Fibroblast of lung (primary cell): Measurements from ENCODE around the gene SPP1. TPM values are rescaled to one million over a fixed set of nuclear protein-coding genes. Genes with fewer than 3 reads are reported as not detected.

Source experiments
- DNase-seq, 2 donors: peaks; one replicate each; pipeline versions ENCODE4 v3.0.0 to v3.0.0-alpha.2; 2010; ENCODE audit warnings: low read depth in 2 of 2
- H2AFZ ChIP-seq: 2 replicates; pipeline ENCODE4 v1.5.1; 2012; ENCODE audit warnings: low read length, control low read depth, inconsistent platforms
- H3K27ac ChIP-seq: 2 replicates; pipeline ENCODE4 v1.5.1; 2011; ENCODE audit warnings: low read length, control low read depth; ENCODE audit not compliant: insufficient read depth
- H3K27me3 ChIP-seq: 2 replicates; pipeline ENCODE4 v1.5.1; 2011; ENCODE audit warnings: mild to moderate bottlenecking, low read length; ENCODE audit not compliant: control insufficient read depth, insufficient read depth
- H3K36me3 ChIP-seq: 2 replicates; pipeline ENCODE4 v1.5.1; 2011; ENCODE audit warnings: low read length; ENCODE audit not compliant: control insufficient read depth, insufficient read depth
- H3K4me1 ChIP-seq: 2 replicates; pipeline ENCODE4 v1.5.1; 2011; ENCODE audit warnings: low read length; ENCODE audit not compliant: control insufficient read depth, insufficient read depth; ENCODE audit errors: extremely low read depth
- H3K4me2 ChIP-seq: 2 replicates; pipeline ENCODE4 v1.5.1; 2011; ENCODE audit warnings: low read length, control low read depth; ENCODE audit not compliant: insufficient read depth; ENCODE audit errors: extremely low read depth
- H3K4me3 ChIP-seq, 4 experiments: fragments of 200-600 bp in 1 of 4; sonication (generic) in 1 of 4; replicated peaks in 1 of 4; 2 replicates each; pipeline ENCODE4 v1.5.1; 2011 to 2016; ENCODE audit warnings: low read length in 4 of 4, low read depth in 3 of 4, mild to moderate bottlenecking in 3 of 4, control low read depth in 2 of 4, inconsistent platforms in 1 of 4, mixed read lengths in 1 of 4; ENCODE audit not compliant: insufficient read depth in 1 of 4; ENCODE audit errors: control extremely low read depth in 1 of 4
- H3K79me2 ChIP-seq: 2 replicates; pipeline ENCODE4 v1.5.1; 2012; ENCODE audit warnings: mild to moderate bottlenecking, low read length, inconsistent platforms; ENCODE audit not compliant: control insufficient read depth, insufficient read depth
- H3K9ac ChIP-seq: 2 replicates; pipeline ENCODE4 v1.5.1; 2011; ENCODE audit warnings: mild to moderate bottlenecking, low read length, control low read depth; ENCODE audit not compliant: insufficient read depth
- H3K9me3 ChIP-seq: 2 replicates; pipeline ENCODE4 v1.5.1; 2012; ENCODE audit warnings: low read depth, low read length; ENCODE audit not compliant: control insufficient read depth, insufficient read depth
- H4K20me1 ChIP-seq: 2 replicates; pipeline ENCODE4 v1.5.1; 2011; ENCODE audit warnings: low read length; ENCODE audit not compliant: control insufficient read depth, insufficient read depth; ENCODE audit errors: extremely low read depth
- EZH2 ChIP-seq: IDR thresholded peaks from 2 replicates; pipeline ENCODE4 v1.5.1; 2012; ENCODE audit warnings: low read length, control low read depth, mild to moderate bottlenecking; ENCODE audit errors: missing control alignments
- polyA plus RNA-seq, 2 donors: library from polyadenylated mRNA; depleted of rRNA in 1 of 2; stranded (reverse) in 1 of 2; unstranded in 1 of 2; fragments of >200 nt; gene quantifications; 2 replicates each; pipeline ENCODE4 v1.2.1, GENCODE V29; 2011 to 2012; ENCODE audit warnings: missing spikeins in 1 of 2
- total RNA-seq: library from RNA; depleted of rRNA; stranded (reverse); fragments of >200 nt; gene quantifications from 2 replicates; pipeline ENCODE4 v1.2.1, GENCODE V29; 2014
- TF ChIP-seq, protein P1 (sequence below), 2 donors: IDR thresholded peaks in 1 of 2; conservative IDR thresholded peaks in 1 of 2; 1 replicate in 1 of 2; 2 replicates in 1 of 2; pipeline ENCODE4 v1.5.1; 2011 to 2012; ENCODE audit warnings: low read length in 2 of 2, control low read depth in 1 of 2, inconsistent platforms in 1 of 2, low read depth in 1 of 2, mild to moderate bottlenecking in 1 of 2

The SPP1 gene
- total and polyA plus RNA-seq, 2 donors (not counting 1 experiment from before 2014, with no cell fraction given) = 0.17 to 0.59 TPM

DNA sequence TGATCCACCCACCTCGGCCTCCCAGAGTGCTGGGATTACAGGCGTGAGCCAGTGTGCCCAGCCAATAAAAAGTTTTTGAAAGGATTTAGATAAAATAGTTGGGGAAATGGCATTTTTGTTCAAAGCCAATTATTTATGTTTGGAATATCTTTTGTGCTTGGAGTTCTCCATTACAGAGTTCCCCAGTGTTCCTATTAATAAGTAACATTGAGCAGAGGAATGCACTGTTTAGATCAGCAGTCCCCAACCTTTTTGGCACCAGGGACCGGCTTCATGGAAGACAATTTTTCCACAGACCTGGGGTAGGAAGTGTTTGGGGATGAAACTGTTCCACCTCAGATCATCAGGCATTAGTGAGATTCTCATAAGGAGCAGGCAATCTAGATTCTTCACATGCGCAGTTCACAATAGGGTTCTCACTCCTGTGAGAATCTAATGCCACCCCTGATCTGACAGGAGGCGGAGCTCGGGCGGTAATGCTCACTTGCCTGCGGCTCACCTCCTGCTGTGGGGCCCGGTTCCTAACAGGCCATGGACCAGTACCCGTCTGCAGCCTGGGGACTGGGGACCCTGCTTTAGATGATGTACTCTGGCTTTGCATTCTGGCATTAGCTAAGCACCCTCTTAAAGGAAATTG, 40.3 kb downstream of the SPP1 start:
- H3K27me3 ChIP-seq = no peaks in the 10 kb centered on the region
- no peak for DNase-seq
- no peaks in the 10 kb centered on the region for H3K9me3 ChIP-seq
- peaks cover 21% of the 10 kb centered on the region for H3K4me1 ChIP-seq
- no peak overlapping the region for H3K9ac ChIP-seq
- H3K79me2 ChIP-seq = peaks cover 83% of the 10 kb centered on the region
- H3K27ac ChIP-seq = no peak overlapping the region
- no peak overlapping the region for H3K4me3 ChIP-seq
- TF ChIP-seq, protein P1, sequence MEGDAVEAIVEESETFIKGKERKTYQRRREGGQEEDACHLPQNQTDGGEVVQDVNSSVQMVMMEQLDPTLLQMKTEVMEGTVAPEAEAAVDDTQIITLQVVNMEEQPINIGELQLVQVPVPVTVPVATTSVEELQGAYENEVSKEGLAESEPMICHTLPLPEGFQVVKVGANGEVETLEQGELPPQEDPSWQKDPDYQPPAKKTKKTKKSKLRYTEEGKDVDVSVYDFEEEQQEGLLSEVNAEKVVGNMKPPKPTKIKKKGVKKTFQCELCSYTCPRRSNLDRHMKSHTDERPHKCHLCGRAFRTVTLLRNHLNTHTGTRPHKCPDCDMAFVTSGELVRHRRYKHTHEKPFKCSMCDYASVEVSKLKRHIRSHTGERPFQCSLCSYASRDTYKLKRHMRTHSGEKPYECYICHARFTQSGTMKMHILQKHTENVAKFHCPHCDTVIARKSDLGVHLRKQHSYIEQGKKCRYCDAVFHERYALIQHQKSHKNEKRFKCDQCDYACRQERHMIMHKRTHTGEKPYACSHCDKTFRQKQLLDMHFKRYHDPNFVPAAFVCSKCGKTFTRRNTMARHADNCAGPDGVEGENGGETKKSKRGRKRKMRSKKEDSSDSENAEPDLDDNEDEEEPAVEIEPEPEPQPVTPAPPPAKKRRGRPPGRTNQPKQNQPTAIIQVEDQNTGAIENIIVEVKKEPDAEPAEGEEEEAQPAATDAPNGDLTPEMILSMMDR (conservative IDR thresholded peaks at IDR 0.05 in 1 of 2, IDR thresholded peaks at IDR 0.05 in 1 of 2; ENCODE audit: low read depth in 1 of 2, low read length in 2 of 2) = no peak
- no peaks in the 10 kb centered on the region for H4K20me1 ChIP-seq
- no peaks in the 10 kb centered on the region for H3K36me3 ChIP-seq
- no peak overlapping the region for H2AFZ ChIP-seq
- H3K4me2 ChIP-seq = peak overlapping the region; percentile 3

DNA sequence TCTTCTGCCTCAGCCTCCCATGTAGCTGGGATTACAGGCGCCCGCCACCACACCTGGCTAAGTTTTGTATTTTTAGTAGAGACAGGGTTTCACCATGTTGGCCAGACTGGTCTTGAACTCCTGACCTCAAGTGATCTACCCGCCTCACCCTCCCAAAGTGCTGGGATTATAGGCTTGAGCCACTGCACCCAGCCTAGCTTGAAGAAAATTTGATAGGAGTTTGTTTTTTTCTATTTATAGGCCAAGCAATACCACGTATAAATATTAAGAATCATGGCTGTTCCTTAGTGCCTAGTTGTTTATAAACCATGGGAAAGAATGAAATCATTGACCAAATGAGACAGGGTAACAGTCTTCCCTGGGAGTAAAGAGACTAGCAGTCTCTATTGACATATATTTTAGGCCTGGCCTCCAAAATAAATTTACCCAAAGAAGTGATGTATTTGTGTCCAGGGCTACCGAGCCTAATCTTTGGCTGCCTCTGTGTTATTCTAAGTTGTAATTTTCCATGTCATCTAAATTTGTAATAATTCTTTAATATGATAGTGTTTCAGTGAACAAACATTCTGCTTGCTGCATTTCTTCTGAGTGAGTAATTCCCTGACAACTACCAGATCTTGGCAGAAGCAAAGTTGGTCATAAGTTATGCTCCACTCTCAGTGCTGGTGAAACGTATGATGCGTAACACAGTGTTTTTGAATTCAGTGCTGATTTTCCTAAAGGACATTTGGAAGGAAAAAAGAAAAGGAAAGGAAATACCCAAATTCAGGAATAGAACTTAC, 42.2 kb downstream of the SPP1 start:
- Histone ChIP-seq H3K9ac (peak overlapping the region; percentile 23), H3K4me2 (peak overlapping the region; percentile 94), H2AFZ (no peak overlapping the region), H3K4me1 (peaks cover 16% of the 10 kb centered on the region), H4K20me1 (no peaks in the 10 kb centered on the region), H3K36me3 (no peaks in the 10 kb centered on the region), H3K9me3 (no peaks in the 10 kb centered on the region), H3K27me3 (no peaks in the 10 kb centered on the region), H3K79me2 (peaks cover 78% of the 10 kb centered on the region), H3K4me3 (peak overlapping the region in 3 of 4 experiments; percentile 33 to 43 (median 40)), H3K27ac (peak overlapping the region; percentile 98)
- TF ChIP-seq, protein P1 (conservative IDR thresholded peaks at IDR 0.05 in 1 of 2, IDR thresholded peaks at IDR 0.05 in 1 of 2; ENCODE audit: low read depth in 1 of 2, low read length in 2 of 2) = no peak
- no peak for TF ChIP-seq EZH2
- DNase-seq = peak; percentile 98

DNA sequence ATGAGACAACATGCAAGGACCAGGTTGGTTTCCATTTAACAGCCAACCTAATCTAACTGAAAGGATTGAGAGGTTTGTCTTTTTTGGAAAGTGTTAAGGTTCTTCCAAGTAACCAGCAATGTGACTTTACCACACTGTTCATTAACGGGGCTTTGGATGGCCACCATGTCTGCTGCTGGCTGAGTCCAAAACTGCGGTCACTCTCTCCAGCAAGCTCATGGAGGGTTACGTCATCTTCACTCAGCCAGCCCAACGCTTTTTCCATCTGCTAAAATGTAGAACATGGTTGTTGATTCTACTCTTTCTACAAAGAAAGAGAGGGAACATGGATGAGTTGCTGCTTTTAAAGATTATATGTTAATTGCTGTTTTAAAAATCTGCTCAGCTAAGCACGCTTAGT, 43.0 kb downstream of the SPP1 start:
- H3K4me3 ChIP-seq = peak overlapping the region; percentile 33 to 45 (median 42)
- H2AFZ ChIP-seq = no peak overlapping the region
- H3K4me1 ChIP-seq = peaks cover 16% of the 10 kb centered on the region

More for the DNA sequence above, 43.0 kb downstream of the SPP1 start:
- H3K4me2 ChIP-seq = peak overlapping the region; percentile 94
- no peaks in the 10 kb centered on the region for H3K9me3 ChIP-seq
- no peaks in the 10 kb centered on the region for H4K20me1 ChIP-seq
- H3K79me2 ChIP-seq = peaks cover 71% of the 10 kb centered on the region
- no peaks in the 10 kb centered on the region for H3K36me3 ChIP-seq
- TF ChIP-seq, protein P1 (conservative IDR thresholded peaks at IDR 0.05 in 1 of 2, IDR thresholded peaks at IDR 0.05 in 1 of 2; ENCODE audit: low read depth in 1 of 2, low read length in 2 of 2) = no peak
- no peak for TF ChIP-seq EZH2
- peak; percentile 76 to 82 for DNase-seq
- H3K27ac ChIP-seq = peak overlapping the region; percentile 98
- H3K9ac ChIP-seq = peak overlapping the region; percentile 11
- no peaks in the 10 kb centered on the region for H3K27me3 ChIP-seq
